Caki2 (cell line): Measurements from ENCODE around the gene HGD. TPM values are rescaled to one million over a fixed set of nuclear protein-coding genes. Genes with fewer than 3 reads are reported as not detected.
A peak's percentile ranks its signal among the peaks of the same experiment; 100 is the strongest.
"Not testable (repeated sequence)": the region's sequence is repeated elsewhere in the genome, so short reads cannot be mapped to it uniquely, and the experiment has no call there.

Experiments used
- DNase-seq: peaks from one replicate; pipeline ENCODE4 v3.0.0-alpha.2; 2015; ENCODE audit warnings: low read depth
- in situ Hi-C: cut with HindIII; loops from 2 replicates; pipeline ENCODE4 v1.10.0; 2016; ENCODE audit warnings: low sequenced_read_pairs, low pct_unique_long_range_greater_than_20kb, mixed read lengths
- total RNA-seq: library from RNA; depleted of rRNA; stranded (reverse); fragments of >200 nt; shearing (Covaris generic); gene quantifications from 2 replicates; pipeline ENCODE4 v1.2.3, GENCODE V29; 2014; ENCODE audit warnings: low replicate concordance

The HGD gene
- total RNA-seq, 1 experiment from 2014 or later: 73.3 TPM

GRCh38 chr3:120646771-120647432 lies 35.1 kb downstream of the HGD start:
- DNase-seq: no peak

GRCh38 chr3:120645083-120645845 lies 36.8 kb downstream of the HGD start:
- DNase-seq: no peak
- in situ Hi-C loops: no loop called here

More at GRCh38 chr3:120646771-120647432, 35.1 kb downstream of the HGD start:
- in situ Hi-C loops: no loop called here

GRCh38 chr3:120642368-120642948 lies 39.6 kb downstream of the HGD start:
- peak; percentile 17 for DNase-seq
- in situ Hi-C loops: no loop called here

- in situ Hi-C loops: no loop called here
- DNase-seq: no peak
Measured at GRCh38 chr3:120641696-120642246, 40.3 kb downstream of the HGD start.

GRCh38 chr3:120640231-120640630 lies 41.8 kb downstream of the HGD start:
- in situ Hi-C loops: no loop called here

GRCh38 chr3:120638820-120639219 lies 43.2 kb downstream of the HGD start:
- in situ Hi-C loops, DNase-seq: not testable (repeated sequence)

More at GRCh38 chr3:120640231-120640630, 41.8 kb downstream of the HGD start:
- DNase-seq: no peak

GRCh38 chr3:120637851-120638559 lies 44.0 kb downstream of the HGD start:
- in situ Hi-C loops: no loop called here

GRCh38 chr3:120636795-120637401 lies 45.1 kb downstream of the HGD start:
- DNase-seq: no peak
- in situ Hi-C loops: no loop called here

More at GRCh38 chr3:120637851-120638559, 44.0 kb downstream of the HGD start:
- no peak for DNase-seq

- no peak for DNase-seq
- in situ Hi-C loops: no loop called here
Measured at GRCh38 chr3:120634539-120634938, 47.5 kb downstream of the HGD start.

GRCh38 chr3:120625159-120625586 lies 56.9 kb downstream of the HGD start:
- in situ Hi-C loops: no loop called here
- no peak for DNase-seq

GRCh38 chr3:120623727-120624093 lies 58.3 kb downstream of the HGD start:
- DNase-seq: no peak
- in situ Hi-C loops: no loop called here

GRCh38 chr3:120622870-120623726 lies 58.9 kb downstream of the HGD start:
- DNase-seq: peak; percentile 19
- in situ Hi-C loops: no loop called here

GRCh38 chr3:120622457-120622856 lies 59.6 kb downstream of the HGD start:
- in situ Hi-C loops: no loop called here
- DNase-seq: no peak

- in situ Hi-C loops, DNase-seq: not testable (repeated sequence)
Measured at GRCh38 chr3:120616745-120617144, 65.3 kb downstream of the HGD start.

GRCh38 chr3:120615847-120616609 lies 66.0 kb downstream of the HGD start:
- in situ Hi-C loops: no loop called here
- DNase-seq: peak; percentile 24

GRCh38 chr3:120614765-120615164 lies 67.3 kb downstream of the HGD start:
- in situ Hi-C loops: no loop called here
- no peak for DNase-seq
